HG03378 (cell line): ENCODE measurements around the gene CNDP2.
"Not testable (repeated sequence)": the region's sequence is repeated elsewhere in the genome, so short reads cannot be mapped to it uniquely, and the experiment has no call there.

ENCODE experiments used
- ATAC-seq: cut with Tn5 transposase; IDR thresholded peaks from one replicate; pipeline ENCODE4 v1.9.1; 2021; ENCODE audit warnings: mild to moderate bottlenecking, moderate library complexity; ENCODE audit not compliant: unreplicated experiment

Gene CNDP2

GRCh38 chr18:74515620-74516231 is 19.6 kb downstream of the CNDP2 start:
- ATAC-seq, result no peak

- ATAC-seq, result no peak
Observed at GRCh38 chr18:74516271-74517235, 20.4 kb downstream of the CNDP2 start.

DNA sequence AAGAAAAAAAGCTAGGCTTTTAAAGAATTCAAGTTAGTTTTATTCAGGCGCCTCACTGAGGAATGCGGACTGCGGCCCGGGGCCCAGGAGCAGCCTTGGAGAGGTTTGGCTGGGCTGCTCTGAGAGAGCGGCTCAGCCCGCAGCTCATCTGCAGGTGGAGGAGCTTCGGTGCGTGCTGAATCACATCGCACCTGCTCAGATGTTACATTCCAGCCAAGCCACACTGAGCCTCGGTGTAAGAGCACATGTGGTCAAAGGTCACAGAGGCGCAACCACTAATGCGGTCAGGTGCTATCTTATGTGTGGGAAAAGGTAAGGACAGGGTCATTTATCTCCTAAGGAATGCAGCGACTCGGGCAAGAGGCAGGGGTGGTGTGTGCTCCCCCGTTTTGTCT is 21.1 kb downstream of the CNDP2 start:
- no peak for ATAC-seq

DNA sequence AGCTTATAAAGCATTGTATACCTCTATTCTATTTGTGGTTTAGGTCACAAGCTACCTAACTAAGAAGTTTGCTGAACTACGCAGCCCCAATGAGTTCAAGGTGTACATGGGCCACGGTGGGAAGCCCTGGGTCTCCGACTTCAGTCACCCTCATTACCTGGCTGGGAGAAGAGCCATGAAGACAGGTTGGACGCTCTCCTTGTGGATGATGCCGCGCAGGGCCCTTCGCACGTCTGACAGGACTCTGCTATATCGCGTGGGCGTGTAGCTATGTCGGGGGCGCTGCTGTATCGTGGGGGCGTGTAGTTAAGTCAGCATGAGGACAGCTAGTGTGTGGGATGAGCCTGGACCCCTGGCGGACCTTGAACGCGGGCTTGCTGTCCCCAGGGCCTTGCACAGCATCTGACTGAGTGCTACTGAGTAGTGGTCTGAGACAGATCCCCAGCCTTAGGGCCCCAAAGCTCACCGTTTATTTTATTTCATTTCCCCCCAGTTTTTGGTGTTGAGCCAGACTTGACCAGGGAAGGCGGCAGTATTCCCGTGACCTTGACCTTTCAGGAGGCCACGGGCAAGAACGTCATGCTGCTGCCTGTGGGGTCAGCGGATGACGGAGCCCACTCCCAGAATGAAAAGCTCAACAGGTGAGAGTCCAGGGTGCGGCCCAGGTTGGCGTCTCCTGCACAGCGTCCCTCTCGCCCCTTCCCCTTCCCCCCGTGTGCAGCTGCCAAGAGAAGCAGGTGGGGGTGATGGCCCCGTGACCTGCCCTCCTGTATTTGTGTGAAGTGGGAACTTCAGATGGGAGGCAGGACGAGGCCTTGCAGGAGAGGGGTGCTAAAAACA is 22.5 kb downstream of the CNDP2 start:
- ATAC-seq, result no peak

DNA sequence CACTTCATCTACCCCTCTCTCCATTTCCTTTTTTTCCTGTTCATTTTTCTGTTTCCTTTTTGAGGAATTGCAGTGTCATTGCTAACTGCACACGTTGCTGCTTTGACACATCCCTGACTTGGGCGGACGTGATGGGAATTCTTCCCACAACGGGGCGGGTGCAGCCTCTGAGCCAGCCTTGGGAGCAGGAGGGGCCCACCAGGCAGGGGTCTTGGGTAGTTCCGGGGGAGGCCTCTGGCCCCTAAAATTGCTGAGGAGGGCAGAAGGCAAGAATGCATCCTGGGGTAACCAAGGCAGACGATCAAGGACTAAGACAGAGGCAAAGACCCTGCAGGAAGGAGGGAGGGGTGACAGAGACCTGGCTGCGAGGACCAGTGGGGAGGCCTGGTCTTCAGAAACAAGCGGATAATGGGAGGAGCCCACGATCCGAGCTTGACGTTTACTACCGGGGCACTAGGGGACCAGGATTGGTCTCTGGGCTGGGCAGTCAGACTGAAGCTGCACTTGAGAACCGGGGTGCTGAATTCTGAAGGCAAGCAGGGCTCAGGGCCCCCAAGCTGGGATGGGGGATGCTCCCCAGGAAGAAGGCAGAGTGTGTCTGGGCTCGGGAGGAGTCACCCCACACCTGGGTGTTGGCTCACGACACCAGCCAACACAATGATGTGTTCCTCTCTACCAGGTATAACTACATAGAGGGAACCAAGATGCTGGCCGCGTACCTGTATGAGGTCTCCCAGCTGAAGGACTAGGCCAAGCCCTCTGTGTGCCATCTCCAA is 23.3 kb downstream of the CNDP2 start:
- no peak for ATAC-seq

DNA sequence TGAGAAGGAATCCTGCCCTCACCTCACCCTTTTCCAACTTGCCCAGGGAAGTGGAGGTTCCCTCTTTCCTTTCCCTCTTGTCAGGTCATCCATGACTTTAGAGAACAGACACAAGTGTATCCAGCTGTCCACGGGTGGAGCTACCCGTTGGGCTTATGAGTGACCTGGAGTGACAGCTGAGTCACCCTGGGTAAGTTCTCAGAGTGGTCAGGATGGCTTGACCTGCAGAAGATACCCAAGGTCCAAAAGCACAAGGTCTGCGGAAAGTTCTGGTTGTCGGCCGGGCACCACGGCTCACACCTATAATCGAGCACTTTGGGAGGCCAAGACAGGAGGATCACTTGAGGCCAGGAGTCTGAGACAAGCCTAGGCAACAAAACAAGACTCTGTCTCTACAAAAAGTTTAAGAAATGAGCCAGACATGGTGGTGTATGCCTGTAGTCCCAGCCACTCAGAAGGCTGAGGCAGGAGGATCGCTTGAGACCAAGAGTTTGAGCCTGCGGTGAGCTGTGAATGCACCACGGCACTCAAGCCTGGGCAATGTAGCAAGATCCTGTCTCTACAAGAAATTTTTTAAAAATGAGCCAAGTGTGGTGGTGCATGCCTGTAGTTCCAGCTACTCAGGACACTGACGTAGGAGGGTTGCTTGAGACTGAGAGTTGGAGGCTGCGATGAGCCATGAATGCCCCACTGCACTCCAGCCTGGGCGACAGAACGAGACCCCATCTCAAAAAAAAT is 24.1 kb downstream of the CNDP2 start:
- no peak for ATAC-seq

DNA sequence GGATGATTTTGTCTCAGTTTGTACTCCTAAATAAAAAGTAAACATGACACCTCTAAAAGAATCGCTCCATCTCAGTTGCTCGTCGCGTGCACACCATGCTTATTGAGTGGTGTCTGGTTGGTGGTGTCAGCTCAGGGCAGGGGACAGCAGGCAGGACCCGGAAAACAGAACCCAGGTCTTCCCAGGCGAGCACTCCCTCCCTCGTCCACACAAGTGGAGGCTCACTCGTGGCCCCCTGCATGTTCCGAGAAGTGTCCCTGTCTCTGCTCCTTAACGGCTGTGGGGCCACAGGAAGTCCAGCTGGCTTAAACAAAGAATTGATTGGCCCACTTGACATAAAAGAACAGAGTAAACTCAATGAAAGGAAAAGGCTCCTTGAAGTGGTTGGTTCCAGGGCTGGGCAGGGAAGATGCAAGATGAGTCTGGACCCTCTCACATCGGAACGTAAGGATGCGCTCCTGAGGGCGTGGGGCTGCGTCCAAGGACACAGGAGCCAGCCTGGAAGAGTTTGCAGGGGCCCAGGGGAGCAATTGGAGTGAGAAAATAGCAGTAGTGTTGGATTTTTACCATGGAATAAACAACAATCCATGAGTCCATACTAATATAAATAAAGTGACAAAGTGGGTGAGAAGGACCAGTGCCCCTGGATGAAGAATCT is 25.0 kb downstream of the CNDP2 start:
- no peak for ATAC-seq

- no peak for ATAC-seq
Observed at GRCh38 chr18:74522635-74523548, 26.7 kb downstream of the CNDP2 start.

DNA sequence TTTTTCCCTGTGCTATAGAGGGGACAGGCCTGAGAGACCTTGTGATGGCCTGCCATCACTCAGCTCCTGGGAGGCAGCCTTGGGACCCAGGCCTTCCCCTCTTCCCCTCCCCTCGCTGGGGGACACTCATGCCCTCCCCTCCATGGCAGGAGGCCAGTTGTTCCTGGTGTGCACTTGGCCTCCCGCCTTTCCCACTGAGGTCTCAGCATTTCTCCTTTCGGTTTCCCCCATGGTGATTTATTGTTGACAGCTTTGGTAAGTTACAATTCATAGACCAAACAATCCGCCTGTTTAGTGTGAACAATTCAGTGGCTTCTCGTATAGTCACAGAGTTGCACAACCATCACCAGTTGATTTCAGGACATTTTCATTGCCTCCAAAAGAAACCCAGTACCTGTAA is 27.9 kb downstream of the CNDP2 start:
- ATAC-seq, result no peak

DNA sequence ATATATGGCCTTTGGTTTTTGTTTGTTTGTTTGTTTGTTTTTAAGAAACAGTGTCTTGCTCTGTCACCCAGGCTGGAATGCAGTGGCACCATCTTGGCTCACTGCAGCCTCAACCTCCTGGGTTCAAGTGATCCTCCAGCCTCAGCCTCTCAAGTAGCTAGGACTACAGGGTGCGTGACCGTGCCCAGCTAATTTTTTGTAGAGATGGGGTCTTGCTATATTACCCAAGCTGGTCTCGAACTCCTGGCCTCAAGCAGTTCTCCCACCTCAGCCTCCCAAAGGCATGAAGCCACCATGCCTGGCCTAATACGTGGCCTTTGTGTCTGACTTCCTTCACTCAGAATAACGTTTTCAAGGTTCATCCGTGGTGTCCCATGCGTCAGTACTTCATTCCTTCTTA is 28.8 kb downstream of the CNDP2 start:
- not testable (repeated sequence) for ATAC-seq

DNA sequence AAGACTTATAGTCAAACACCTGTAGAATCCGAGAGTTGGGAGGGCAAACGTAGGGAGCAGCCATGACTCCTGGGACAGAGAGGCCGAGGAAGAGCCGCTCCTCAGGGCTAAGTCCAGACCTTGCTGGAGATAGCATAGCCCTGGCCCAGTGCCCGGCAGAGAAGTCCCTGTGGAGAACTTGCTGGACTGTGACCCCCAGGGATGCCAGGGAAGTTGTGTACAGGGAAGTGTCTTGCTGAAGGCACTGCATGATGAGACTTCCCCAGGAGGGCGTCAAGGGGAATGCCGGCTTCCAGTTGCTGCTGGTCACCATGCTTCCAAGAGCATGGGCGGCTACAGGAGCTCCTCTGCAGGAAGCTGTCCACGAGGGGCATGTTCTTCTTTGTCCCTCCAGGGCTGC is 29.6 kb downstream of the CNDP2 start:
- ATAC-seq, result no peak

DNA sequence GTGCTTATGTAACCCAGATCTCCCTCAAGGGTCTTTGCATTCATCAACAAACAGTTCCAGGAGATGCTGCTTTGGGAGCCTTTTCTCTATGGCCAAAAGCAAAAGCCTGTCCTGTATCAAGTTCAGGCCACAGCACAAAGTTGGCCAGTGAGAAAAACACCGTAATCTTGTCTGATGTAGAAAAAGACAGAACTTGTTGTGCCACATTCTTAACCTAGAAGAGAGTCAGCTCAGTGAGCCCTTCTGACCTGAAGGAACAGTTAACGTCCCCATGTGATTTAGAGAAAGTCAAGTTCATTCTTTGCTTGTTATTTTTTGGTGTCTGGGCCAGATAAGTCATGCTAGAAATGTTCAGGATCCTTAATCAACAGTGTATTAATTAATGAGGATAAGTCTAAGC is 30.3 kb downstream of the CNDP2 start:
- ATAC-seq, result no peak

DNA sequence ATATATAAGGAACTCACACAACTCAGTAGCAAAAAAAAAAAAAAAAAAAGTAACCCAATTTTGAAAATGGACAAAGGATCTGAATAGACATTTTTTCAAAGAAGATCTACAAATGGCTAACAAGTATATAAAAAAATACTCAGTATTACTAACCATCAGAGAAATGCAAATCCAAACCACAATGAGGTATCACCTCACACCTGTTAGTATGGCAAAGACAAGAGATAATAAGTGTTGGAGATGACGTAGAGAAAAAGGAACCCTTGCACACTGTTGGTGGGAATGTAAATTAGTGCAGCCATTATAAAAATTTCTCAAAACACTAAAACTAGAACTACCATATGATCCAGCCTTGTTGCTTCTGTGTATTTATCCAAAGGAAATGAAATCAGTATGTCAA is 32.3 kb downstream of the CNDP2 start:
- peak; percentile 80 for ATAC-seq

DNA sequence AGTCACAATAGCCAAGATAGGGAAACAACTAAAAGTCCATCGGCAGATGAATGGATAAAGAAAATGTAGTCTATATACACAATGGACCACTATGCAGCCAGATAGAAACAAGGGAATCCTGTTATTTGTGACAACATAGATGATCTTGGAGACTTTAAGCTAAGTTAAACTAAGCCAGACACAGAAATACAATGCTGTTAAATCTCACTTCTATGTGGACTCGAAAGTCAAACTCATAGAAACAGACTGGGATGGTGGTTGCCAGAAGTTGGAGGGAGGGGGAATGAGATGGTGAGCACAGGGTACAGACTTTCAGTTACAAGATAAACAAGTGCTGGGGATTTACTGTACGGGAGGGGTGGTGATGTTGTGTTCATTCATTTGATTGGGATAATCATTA is 32.8 kb downstream of the CNDP2 start:
- no peak for ATAC-seq

DNA sequence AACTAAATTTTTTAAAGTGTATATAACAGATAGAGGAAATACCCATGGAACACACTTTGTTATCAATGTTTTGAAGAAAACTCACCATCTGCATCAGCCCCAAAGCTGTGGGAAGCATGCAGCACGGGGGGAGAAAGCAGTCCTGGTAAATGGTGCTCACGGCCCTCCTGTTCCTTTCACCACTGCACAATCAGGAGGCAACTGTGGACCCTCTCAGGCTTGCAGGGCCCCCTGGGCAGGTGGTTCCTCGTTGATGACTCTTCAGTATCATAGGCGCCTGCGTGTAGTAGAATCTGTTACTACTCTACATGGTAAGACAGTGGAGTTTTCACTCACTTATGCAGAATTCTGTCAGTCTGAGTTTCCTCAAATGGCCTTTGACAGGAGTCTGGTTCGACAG is 33.2 kb downstream of the CNDP2 start:
- no peak for ATAC-seq

- ATAC-seq, result no peak
Observed at GRCh38 chr18:74529811-74530583, 33.8 kb downstream of the CNDP2 start.

DNA sequence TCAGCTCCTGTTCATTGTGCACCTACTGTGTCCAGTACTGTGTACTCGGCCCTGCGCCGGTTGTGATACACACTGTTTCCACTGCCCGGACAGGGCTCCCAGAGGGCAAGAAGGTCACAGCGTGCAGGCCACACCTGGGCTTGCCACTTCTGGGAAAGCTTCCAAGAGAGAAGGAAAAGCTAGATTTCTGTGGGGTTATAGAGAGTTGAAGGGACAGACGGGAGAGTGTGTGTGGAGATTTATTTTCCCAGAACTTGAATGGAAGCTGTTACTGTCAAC is 34.4 kb downstream of the CNDP2 start:
- no peak for ATAC-seq

GRCh38 chr18:74531043-74531442 is 34.9 kb downstream of the CNDP2 start:
- ATAC-seq, result no peak
